Fibroblast of skin of back (primary cell): ENCODE results near the gene PKN2.

Experiments used
- DNase-seq: peaks from one replicate; pipeline ENCODE4 v3.0.0-alpha.2; 2013

Gene PKN2

GRCh38 chr1:88735909-88736308, 51.8 kb downstream of the PKN2 start:
- no peak for DNase-seq

DNA sequence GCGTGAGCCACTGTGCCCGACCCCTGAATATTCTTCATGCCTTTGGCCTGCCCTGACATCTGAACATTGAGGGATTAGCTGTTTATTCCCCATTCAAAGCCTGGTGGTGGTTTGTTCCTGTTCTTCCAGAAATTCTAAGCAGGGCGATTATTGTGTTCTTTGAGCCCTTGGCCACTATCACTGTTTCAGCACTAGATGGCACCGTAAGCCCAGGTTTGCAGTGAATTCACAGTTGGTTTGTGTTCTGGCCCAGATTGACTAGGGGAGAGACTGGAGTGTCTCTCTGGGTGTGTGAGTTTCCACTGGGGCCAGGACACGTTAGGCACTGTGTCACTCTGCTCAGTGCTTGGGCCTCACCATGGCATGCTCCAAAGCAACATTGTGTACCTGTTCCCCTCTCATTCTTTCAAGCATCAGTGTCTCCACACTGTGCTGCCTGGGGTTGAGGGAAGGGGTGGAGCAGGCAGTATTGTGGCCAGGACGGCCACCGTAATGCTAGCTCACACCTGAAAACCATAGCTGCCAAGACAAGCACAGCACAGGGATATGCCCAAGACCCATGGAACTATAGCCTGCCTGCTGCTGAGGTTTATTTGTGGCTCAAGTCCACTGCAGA, 52.7 kb downstream of the PKN2 start:
- peak; percentile 48 for DNase-seq

DNA sequence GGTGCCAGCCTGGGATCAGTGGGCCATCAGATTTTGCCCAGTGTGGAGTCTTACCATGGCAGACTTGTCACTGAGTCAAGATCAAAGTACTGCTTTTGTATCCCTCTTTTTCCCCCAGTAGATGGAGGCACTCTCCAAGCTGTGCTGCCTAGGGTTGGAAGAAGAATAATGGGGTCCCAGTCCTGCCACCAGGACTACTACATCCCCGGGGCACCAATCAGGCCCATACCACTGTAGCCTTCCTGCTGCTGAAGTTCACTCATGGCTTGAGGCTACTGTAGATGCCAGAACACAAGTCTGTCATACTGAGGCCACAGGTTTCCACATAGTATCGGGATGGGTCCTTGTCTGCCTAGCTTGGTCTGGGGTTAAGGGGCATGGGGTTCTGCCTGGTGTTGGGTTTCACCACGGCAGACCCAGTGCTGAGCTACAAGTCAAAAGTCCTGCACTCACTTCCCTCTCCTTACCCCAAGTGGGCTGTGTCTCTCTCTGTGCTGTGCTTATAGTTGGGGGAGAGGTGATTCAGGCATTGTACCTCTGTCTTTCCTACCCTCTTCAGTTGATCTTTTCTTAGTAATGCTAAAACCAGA, 53.4 kb downstream of the PKN2 start:
- no peak for DNase-seq

GRCh38 chr1:88740784-88741183, 56.7 kb downstream of the PKN2 start:
- no peak for DNase-seq

DNA sequence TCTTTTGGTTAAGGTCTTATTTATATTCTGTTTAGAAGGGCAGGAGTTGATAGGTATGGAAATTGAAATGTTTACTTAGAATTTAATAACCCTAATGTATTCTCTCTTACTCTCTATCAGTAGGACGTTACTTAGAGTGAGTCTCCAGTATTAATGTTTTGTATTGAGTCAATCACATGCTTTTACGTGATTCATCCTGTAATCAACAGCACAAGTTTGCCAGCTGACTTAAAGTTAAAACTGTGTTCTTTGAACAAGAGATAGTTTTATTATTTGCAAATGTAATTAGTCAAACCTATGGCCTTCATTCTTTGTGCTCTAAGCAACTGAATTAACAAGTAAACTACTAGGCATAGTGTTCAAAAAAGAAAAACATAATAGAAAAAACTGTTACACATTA, 57.3 kb downstream of the PKN2 start:
- DNase-seq: peak; percentile 11

DNA sequence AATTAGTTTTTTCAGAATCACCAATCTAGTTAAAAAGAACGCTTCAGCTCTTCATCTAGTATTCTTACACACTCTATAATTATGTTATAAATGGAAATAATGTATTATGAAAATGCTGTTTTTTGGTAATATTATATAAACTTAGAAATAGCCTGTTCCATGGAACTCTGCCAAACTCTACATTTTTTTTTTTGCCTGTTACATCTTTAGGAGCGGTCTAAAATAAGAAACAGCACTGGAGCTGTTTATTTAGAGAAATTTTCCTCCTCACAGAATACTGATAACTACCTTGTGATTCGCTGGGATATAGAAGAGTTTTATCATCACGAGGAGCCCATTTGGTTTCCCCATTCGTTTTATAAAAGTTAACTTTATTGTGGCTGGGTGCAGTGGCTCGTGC, 58.5 kb downstream of the PKN2 start:
- DNase-seq: peak; percentile 11

- no peak for DNase-seq
Measured at GRCh38 chr1:88744142-88744541, 60.1 kb downstream of the PKN2 start.

GRCh38 chr1:88746916-88747315, 62.8 kb downstream of the PKN2 start:
- no peak for DNase-seq

- no peak for DNase-seq
Measured at GRCh38 chr1:88751714-88752113, 67.6 kb downstream of the PKN2 start.

DNA sequence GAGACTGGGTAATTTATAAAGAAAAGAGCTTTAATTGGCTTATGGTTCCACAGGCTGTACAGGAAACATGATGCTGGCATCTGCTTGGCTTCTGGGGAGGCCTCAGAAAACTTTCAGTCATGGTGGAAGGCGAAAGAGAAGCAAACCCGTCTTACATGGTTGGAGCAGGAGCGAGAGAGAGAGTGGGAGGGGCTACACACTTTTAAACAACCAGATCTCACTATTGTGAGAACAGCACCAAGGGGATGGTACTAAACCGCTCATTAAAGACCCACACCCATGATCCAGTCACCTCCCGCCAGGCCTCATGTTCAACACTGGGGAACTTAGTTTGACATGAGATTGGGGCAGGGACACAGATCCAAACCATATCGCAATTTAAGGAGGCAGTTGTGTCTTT, 69.4 kb downstream of the PKN2 start:
- no peak for DNase-seq

DNA sequence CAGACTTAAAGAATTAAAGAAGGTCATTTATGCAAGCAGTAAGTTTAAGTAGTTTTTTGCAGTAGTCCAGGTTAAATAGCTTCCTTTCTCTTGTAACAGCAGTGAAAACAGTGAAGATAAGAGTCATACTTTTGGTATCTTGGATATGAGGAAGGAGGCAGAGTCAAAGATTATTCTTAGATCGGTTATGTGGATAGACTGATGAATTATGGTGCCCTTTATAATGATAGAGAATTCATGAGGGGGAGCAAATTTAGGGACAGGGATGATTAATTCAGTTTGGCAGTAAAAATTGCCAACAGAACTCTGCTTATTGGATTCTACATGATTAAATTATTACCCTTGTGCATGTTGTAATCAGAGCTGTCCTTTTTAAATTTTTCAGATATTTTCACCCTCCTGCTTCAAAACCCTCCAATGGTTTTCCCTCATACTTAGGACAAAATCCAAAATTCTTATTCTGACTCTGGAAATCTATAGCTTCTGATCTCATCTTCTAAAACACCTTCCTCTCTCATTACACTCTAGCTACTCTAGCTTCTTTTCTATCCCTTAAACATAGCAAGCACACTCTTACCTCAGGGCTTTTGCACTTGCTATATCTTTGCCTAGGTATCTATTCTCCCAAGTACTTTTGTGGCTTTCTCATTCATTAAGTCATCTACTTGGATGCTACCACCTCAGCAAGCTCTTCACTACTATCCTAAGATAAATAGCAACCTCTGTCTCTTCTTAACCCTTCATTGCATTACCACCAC, 79.8 kb downstream of the PKN2 start:
- DNase-seq: peak; percentile 78

DNA sequence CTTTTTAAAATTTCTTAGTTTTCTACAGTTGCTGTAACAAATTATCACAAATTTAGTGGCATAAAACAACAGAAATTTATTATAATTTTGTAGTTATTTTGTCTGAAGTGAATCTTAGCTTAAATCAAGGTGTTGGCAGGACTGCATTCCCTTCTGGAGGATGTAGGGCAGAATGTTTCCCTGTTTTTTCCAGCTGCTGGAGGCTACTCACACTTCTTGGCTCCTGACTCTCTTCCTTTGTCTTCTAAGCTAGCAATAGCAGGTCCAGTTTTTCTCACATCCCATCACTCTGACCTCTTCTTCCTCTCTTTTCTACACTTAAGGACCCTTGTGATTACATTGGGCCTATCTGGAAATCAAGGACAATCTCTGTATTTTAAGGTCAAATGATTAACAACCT, 84.1 kb downstream of the PKN2 start:
- DNase-seq: no peak

- DNase-seq: peak; percentile 9
Measured at GRCh38 chr1:88768816-88769215, 84.7 kb downstream of the PKN2 start.

DNA sequence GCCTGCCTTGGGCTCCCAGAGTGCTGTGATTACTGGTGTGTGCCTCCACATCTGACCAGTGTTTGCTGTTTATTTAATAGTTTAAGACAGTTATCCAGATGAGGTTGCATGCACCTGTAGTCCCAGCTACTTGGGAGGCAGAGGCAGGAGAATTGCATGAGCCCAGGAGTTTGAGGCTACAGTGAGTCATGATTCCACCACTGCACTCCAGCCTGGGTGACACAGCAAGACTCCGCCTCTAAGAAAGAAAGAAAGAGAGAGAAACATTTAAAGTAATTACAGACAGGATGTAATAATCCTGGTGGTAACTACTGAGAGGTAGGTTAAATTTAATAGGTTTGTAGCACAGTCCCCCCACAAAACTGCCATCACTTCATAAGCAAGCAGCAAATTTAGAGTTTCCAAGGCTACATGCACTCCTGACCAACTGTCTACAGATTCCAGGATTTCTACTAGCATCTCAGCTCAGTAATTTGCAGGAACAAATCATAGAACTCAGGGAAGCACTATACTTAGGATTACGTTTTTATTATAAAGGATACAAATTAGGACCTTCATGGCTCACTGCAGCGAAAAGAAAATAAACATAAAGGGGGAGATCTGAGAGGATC, 89.6 kb downstream of the PKN2 start:
- DNase-seq: peak; percentile 68

- DNase-seq: no peak
Measured at GRCh38 chr1:88774151-88774556, 90.1 kb downstream of the PKN2 start.

- no peak for DNase-seq
Measured at GRCh38 chr1:88777604-88778149, 93.6 kb downstream of the PKN2 start.

DNA sequence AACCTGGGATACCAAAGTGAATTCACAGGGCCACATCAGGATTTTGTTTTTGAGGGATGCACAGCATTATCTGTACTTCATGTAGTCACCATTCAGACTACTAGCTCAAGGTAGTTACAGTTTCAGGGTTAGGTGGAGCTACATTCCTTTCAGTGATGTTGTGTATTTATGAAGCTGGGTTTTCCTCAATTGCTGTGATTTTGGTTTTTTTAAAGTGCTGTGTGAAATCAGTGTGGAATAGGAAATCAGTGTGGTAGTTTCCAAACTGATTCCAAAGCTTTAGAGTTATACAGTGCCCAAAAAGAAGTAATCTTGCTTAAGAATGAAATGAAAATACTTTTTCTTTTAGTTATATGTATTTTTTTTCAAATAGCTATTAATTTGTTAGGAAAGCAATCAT, 95.8 kb downstream of the PKN2 start:
- DNase-seq: no peak

DNA sequence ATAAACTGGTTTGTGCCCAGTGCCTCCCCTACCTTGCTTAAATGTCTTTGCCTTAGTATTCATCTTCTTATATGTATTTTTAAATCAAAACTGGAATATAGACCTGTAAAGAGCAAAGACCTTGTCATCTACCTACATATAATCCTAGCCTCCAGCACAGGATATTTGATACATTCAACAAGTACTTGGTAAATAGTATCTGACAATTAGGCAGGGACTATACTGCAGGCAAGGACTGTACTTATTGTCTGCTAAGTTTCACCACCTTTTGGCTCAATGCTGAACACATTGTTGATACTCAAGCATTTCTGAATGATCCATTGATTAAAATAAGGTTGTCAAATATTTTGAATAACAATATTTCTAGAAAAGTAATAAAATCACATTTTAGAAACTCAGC, 96.4 kb downstream of the PKN2 start:
- no peak for DNase-seq

DNA sequence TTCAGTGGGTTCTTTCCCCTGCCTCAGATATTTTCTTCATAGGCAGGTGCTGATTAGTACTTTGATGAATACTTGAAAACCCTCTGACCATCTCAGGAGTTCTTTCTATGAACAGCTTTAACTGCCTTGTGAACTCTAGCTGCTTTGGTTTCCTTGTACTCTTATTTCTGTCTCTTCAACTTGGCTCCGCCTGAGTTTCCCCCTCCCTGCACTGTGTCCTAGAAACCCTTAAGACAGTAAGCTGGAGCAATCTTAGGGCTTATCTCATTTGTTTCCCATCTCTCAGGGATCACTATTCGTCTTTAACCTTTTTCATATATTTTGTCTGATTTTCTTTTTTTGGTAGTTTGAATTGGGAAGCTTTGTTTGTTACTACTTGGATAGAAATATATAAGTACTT, 99.1 kb downstream of the PKN2 start:
- DNase-seq: no peak

DNA sequence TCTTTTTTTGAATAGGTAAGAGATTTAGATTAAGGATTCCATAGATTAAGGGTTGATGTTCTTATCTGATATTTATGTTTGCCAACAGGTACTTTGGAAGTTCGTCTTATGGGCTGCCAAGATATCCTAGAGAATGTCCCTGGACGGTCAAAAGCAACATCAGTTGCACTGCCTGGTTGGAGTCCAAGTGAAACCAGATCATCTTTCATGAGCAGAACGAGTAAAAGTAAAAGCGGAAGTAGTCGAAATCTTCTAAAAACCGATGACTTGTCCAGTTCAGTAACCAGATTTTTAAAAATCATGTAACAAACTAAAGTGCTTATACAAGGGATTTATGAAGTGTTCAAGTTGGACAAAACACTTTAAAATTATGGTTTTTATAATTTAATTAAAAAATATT, 100.5 kb downstream of the PKN2 start:
- DNase-seq: no peak

DNA sequence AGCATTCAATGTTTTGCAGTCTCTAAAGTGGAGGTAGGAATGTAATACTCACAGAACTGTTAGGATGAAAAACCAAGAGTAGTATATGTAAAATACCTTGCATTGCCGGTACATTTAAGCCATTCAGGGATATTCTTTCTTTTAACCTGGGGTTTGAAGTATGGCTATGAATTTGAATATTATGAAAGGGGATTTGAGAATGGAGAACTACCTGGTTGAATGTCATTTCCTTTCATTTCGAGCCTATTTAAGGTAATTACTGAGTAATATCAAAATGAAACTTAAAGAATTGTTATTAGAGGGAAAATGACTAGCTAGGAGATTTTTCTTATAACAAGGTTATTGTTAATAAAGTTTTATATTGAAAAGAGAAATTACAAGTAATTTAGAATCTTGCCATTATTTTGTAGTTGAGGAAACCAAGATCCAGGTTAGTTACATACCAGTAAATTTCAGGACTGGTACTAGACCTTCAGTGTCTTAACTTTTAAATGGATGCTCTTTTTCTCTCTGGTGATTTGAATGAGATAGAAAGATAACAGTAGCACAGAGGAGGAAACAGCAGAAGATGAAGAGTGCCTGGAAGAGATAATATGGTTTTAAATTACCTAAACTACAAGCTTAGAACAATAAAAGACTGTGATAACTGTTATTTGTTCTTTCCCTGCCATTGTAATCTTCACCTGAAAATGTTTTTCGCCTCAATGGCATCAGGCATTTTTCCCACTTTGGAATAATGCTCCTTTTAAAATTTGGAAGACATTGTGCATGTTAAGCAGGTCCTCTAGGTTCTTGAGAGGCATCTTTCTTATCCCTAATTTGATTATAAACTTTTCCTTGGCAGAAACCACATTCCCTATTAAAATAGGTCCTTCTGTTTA, 103.2 kb downstream of the PKN2 start:
- no peak for DNase-seq

DNA sequence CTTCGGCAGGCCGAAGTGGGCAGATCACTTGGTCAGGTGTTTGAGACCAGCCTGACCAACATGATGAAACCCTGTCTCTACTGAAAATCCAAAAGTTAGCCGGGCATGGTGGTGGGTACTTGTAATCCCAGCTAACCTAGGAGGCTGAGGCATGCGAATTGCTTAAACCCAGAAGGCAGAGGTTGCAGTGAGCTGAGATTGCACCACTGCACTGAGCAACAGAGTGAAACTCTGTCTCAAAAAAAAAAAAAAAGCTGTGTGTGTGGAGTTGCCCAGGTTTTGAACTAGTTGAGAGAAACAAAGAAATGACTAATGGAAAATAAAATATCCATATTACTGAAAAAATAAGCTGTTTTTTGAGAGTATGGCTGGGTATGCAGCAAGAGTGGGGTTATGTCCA, 107.1 kb downstream of the PKN2 start:
- no peak for DNase-seq
